ENCODE measurements around the gene CDK17. TPM values are rescaled to one million over a fixed set of nuclear protein-coding genes. Genes with fewer than 3 reads are reported as not detected.
"Not testable (repeated sequence)": the region's sequence is repeated elsewhere in the genome, so short reads cannot be mapped to it uniquely, and the experiment has no call there.

Gene CDK17
- polyA plus RNA-seq, 2 donors: 6.3 to 6.5 TPM

GRCh38 chr12:96379743-96380142 is 20.5 kb downstream of the CDK17 start:
- H3K27me3 ChIP-seq (ENCODE audit: control insufficient read depth in 1 of 2, insufficient read depth in 2 of 2, low read length in 2 of 2); H3K4me1 ChIP-seq (ENCODE audit: control insufficient read depth in 2 of 2, insufficient read depth in 2 of 2, low read length in 1 of 2); H3K36me3 ChIP-seq (ENCODE audit: control insufficient read depth in 2 of 2, insufficient read depth in 2 of 2, low read length in 1 of 2); H3K27ac ChIP-seq (ENCODE audit: low read depth in 2 of 2, low read length in 1 of 2); H3K9me3 ChIP-seq (ENCODE audit: control insufficient read depth in 2 of 2, insufficient read depth in 1 of 2, low read depth in 1 of 2, low read length in 1 of 2); H3K4me3 ChIP-seq (ENCODE audit: low read depth in 1 of 2, low read length in 2 of 2): not testable (repeated sequence)
- WGBS, 2 donors: 95 to 96% methylated on average over 4 of the region's 4 CpGs

- Histone ChIP-seq H3K4me1 (ENCODE audit: control insufficient read depth in 2 of 2, insufficient read depth in 2 of 2, low read length in 1 of 2) (no peaks in the 10 kb centered on the region), H3K36me3 (ENCODE audit: control insufficient read depth in 2 of 2, insufficient read depth in 2 of 2, low read length in 1 of 2) (no peaks in the 10 kb centered on the region), H3K27ac (ENCODE audit: low read depth in 2 of 2, low read length in 1 of 2) (no peak overlapping the region), H3K27me3 (ENCODE audit: control insufficient read depth in 1 of 2, insufficient read depth in 2 of 2, low read length in 2 of 2) (no peaks in the 10 kb centered on the region), H3K4me3 (ENCODE audit: low read depth in 1 of 2, low read length in 2 of 2) (no peak overlapping the region), H3K9me3 (ENCODE audit: control insufficient read depth in 2 of 2, insufficient read depth in 1 of 2, low read depth in 1 of 2, low read length in 1 of 2) (no peaks in the 10 kb centered on the region)
- 42 to 59% methylated on average over 1 of the region's 1 CpG for WGBS, 2 donors
Measured at GRCh38 chr12:96378319-96378718, 21.9 kb downstream of the CDK17 start.

DNA sequence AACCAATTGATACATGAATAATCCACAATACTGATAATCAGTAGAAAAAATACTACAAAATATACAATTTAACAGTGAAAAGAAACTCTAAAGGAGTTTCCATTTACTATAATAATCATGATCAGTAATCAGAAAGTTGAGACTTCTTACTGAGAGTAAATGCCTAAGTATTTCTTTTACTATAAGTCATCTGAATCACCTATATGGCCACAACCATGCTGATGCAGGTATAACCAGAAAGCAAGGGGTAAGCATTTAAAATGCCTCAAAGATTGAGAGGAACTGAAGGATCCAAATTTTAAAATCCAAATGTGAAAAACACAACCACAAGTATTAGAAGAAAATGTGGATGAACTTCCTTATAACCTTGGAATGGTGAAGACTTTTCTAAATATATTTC is 23.4 kb downstream of the CDK17 start:
- Histone ChIP-seq H3K9me3 (ENCODE audit: control insufficient read depth in 2 of 2, insufficient read depth in 1 of 2, low read depth in 1 of 2, low read length in 1 of 2) (no peaks in the 10 kb centered on the region), H3K27ac (ENCODE audit: low read depth in 2 of 2, low read length in 1 of 2) (no peak overlapping the region), H3K4me1 (ENCODE audit: control insufficient read depth in 2 of 2, insufficient read depth in 2 of 2, low read length in 1 of 2) (no peaks in the 10 kb centered on the region), H3K4me3 (ENCODE audit: low read depth in 1 of 2, low read length in 2 of 2) (no peak overlapping the region), H3K27me3 (ENCODE audit: control insufficient read depth in 1 of 2, insufficient read depth in 2 of 2, low read length in 2 of 2) (no peaks in the 10 kb centered on the region), H3K36me3 (ENCODE audit: control insufficient read depth in 2 of 2, insufficient read depth in 2 of 2, low read length in 1 of 2) (no peaks in the 10 kb centered on the region)

DNA sequence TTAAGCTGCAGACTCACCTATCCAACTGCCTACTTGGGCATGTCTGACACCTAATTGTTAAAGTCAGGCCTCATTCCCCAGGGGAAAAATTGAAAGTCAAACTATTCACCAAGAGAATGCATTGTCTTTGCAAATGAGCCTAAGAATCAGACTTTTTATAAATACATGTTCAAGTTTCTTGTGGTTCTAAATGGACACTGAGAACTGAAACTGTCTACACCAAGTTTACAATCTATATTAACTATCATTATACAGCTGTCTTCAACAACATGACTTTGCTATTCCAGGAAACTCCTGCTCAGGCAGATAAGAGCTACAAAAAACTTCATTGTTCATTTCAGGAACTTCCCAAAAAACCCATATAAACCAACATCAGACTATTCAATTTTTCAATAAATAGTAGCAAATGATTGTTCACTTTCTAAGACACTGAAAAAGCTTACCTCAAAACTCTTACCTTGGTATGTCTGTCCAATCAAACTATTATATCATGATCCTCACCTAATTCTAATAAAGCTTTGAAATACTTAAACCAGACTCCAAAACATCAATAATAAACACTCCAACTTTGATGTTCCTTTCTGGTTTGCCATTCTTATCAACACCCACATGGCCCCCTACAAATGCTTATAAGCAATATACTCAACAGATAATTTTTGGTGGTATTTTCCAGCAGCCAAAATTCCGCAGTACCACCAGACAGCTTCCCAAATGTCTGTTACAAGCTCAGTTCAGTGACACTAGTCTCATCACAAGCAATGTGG is 24.2 kb downstream of the CDK17 start:
- no peak overlapping the region for H3K27ac ChIP-seq (ENCODE audit: low read depth in 2 of 2, low read length in 1 of 2)
- H3K27me3 ChIP-seq (ENCODE audit: control insufficient read depth in 1 of 2, insufficient read depth in 2 of 2, low read length in 2 of 2): no peaks in the 10 kb centered on the region
- H3K4me1 ChIP-seq (ENCODE audit: control insufficient read depth in 2 of 2, insufficient read depth in 2 of 2, low read length in 1 of 2): no peaks in the 10 kb centered on the region
- H3K4me3 ChIP-seq (ENCODE audit: low read depth in 1 of 2, low read length in 2 of 2): no peak overlapping the region
- WGBS, 2 donors: 89 to 94% methylated on average over 1 of the region's 1 CpG
- H3K9me3 ChIP-seq (ENCODE audit: control insufficient read depth in 2 of 2, insufficient read depth in 1 of 2, low read depth in 1 of 2, low read length in 1 of 2): no peaks in the 10 kb centered on the region
- no peaks in the 10 kb centered on the region for H3K36me3 ChIP-seq (ENCODE audit: control insufficient read depth in 2 of 2, insufficient read depth in 2 of 2, low read length in 1 of 2)

GRCh38 chr12:96375170-96375569 is 25.1 kb downstream of the CDK17 start:
- no peaks in the 10 kb centered on the region for H3K9me3 ChIP-seq (ENCODE audit: control insufficient read depth in 2 of 2, insufficient read depth in 1 of 2, low read depth in 1 of 2, low read length in 1 of 2)
- no peaks in the 10 kb centered on the region for H3K4me1 ChIP-seq (ENCODE audit: control insufficient read depth in 2 of 2, insufficient read depth in 2 of 2, low read length in 1 of 2)
- no peak overlapping the region for H3K4me3 ChIP-seq (ENCODE audit: low read depth in 1 of 2, low read length in 2 of 2)
- H3K27ac ChIP-seq (ENCODE audit: low read depth in 2 of 2, low read length in 1 of 2): no peak overlapping the region
- H3K27me3 ChIP-seq (ENCODE audit: control insufficient read depth in 1 of 2, insufficient read depth in 2 of 2, low read length in 2 of 2): no peaks in the 10 kb centered on the region
- H3K36me3 ChIP-seq (ENCODE audit: control insufficient read depth in 2 of 2, insufficient read depth in 2 of 2, low read length in 1 of 2): no peaks in the 10 kb centered on the region

DNA sequence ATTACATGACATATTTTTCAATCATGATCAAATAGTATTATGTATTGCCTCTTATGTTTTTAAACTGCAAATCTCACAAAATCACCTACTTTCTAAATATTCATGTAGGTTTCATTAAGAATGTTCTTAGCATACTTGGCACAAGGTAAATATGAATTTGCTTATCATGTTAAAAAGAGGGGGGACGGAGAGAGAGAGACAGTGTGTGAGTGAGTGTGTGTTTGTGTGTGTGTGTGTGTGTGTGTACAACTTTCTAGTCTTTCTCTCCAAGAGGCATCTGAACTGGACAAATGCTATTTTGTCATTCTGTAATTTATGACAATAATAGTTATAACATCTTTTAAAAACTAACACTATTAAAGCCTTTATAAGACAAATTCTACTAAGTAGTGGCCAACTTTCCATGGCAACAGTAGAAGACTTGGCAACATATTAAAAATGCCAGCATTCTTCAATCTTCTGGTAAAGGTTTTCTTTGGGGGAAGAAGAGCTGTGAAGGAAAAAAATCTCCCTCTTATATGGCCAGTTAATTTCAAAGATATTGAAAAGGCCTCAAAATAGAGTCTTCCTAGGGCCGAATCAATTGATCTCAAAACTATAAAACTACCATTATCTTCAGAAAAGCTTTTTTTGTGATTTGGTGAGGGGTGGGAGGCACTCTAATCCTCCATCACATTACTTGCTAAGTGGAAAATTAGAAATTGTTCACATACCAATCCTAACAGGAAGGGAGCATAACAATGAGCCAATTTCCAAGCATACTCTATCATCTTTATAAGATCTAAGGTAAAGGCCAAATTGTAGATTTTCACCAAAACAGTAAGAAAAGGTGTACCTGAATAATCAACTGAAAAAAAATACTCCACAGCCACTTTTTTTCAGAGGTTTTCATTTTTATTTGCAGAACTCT is 28.2 kb downstream of the CDK17 start:
- no peak overlapping the region for H3K4me3 ChIP-seq (ENCODE audit: low read depth in 1 of 2, low read length in 2 of 2)
- no peaks in the 10 kb centered on the region for H3K27me3 ChIP-seq (ENCODE audit: control insufficient read depth in 1 of 2, insufficient read depth in 2 of 2, low read length in 2 of 2)
- H3K27ac ChIP-seq (ENCODE audit: low read depth in 2 of 2, low read length in 1 of 2): no peak overlapping the region
- 72 to 77% methylated on average over 2 of the region's 2 CpGs for WGBS, 2 donors
- no peaks in the 10 kb centered on the region for H3K36me3 ChIP-seq (ENCODE audit: control insufficient read depth in 2 of 2, insufficient read depth in 2 of 2, low read length in 1 of 2)
- H3K9me3 ChIP-seq (ENCODE audit: control insufficient read depth in 2 of 2, insufficient read depth in 1 of 2, low read depth in 1 of 2, low read length in 1 of 2): no peaks in the 10 kb centered on the region
- no peaks in the 10 kb centered on the region for H3K4me1 ChIP-seq (ENCODE audit: control insufficient read depth in 2 of 2, insufficient read depth in 2 of 2, low read length in 1 of 2)

GRCh38 chr12:96371138-96371789 is 29.0 kb downstream of the CDK17 start:
- no peak overlapping the region for H3K4me3 ChIP-seq (ENCODE audit: low read depth in 1 of 2, low read length in 2 of 2)
- no peaks in the 10 kb centered on the region for H3K27me3 ChIP-seq (ENCODE audit: control insufficient read depth in 1 of 2, insufficient read depth in 2 of 2, low read length in 2 of 2)
- H3K4me1 ChIP-seq (ENCODE audit: control insufficient read depth in 2 of 2, insufficient read depth in 2 of 2, low read length in 1 of 2): no peaks in the 10 kb centered on the region
- H3K36me3 ChIP-seq (ENCODE audit: control insufficient read depth in 2 of 2, insufficient read depth in 2 of 2, low read length in 1 of 2): no peaks in the 10 kb centered on the region
- 78 to 84% methylated on average over 5 of the region's 5 CpGs for WGBS, 2 donors
- no peak overlapping the region for H3K27ac ChIP-seq (ENCODE audit: low read depth in 2 of 2, low read length in 1 of 2)
- H3K9me3 ChIP-seq (ENCODE audit: control insufficient read depth in 2 of 2, insufficient read depth in 1 of 2, low read depth in 1 of 2, low read length in 1 of 2): no peaks in the 10 kb centered on the region

GRCh38 chr12:96368687-96369086 is 31.6 kb downstream of the CDK17 start:
- no peaks in the 10 kb centered on the region for H3K36me3 ChIP-seq (ENCODE audit: control insufficient read depth in 2 of 2, insufficient read depth in 2 of 2, low read length in 1 of 2)
- WGBS, 2 donors: 39 to 41% methylated on average over 1 of the region's 1 CpG
- no peak overlapping the region for H3K27ac ChIP-seq (ENCODE audit: low read depth in 2 of 2, low read length in 1 of 2)
- H3K27me3 ChIP-seq (ENCODE audit: control insufficient read depth in 1 of 2, insufficient read depth in 2 of 2, low read length in 2 of 2): no peaks in the 10 kb centered on the region
- no peaks in the 10 kb centered on the region for H3K9me3 ChIP-seq (ENCODE audit: control insufficient read depth in 2 of 2, insufficient read depth in 1 of 2, low read depth in 1 of 2, low read length in 1 of 2)
- no peak overlapping the region for H3K4me3 ChIP-seq (ENCODE audit: low read depth in 1 of 2, low read length in 2 of 2)
- no peaks in the 10 kb centered on the region for H3K4me1 ChIP-seq (ENCODE audit: control insufficient read depth in 2 of 2, insufficient read depth in 2 of 2, low read length in 1 of 2)

GRCh38 chr12:96368233-96368632 is 32.0 kb downstream of the CDK17 start:
- no peak overlapping the region for H3K4me3 ChIP-seq (ENCODE audit: low read depth in 1 of 2, low read length in 2 of 2)
- no peaks in the 10 kb centered on the region for H3K9me3 ChIP-seq (ENCODE audit: control insufficient read depth in 2 of 2, insufficient read depth in 1 of 2, low read depth in 1 of 2, low read length in 1 of 2)
- H3K4me1 ChIP-seq (ENCODE audit: control insufficient read depth in 2 of 2, insufficient read depth in 2 of 2, low read length in 1 of 2): no peaks in the 10 kb centered on the region
- no peaks in the 10 kb centered on the region for H3K36me3 ChIP-seq (ENCODE audit: control insufficient read depth in 2 of 2, insufficient read depth in 2 of 2, low read length in 1 of 2)
- H3K27ac ChIP-seq (ENCODE audit: low read depth in 2 of 2, low read length in 1 of 2): no peak overlapping the region
- 26 to 31% methylated on average over 2 of the region's 2 CpGs for WGBS, 2 donors
- no peaks in the 10 kb centered on the region for H3K27me3 ChIP-seq (ENCODE audit: control insufficient read depth in 1 of 2, insufficient read depth in 2 of 2, low read length in 2 of 2)

Measured in esophagus (tissue), 2 donors.